HepG2 (cell line): Measurements from ENCODE around the gene INTS3. TPM values are rescaled to one million over a fixed set of nuclear protein-coding genes. Genes with fewer than 3 reads are reported as not detected.
A peak's percentile ranks its signal among the peaks of the same experiment; 100 is the strongest.

Experiments used
- ATAC-seq: fragments of 200-7000 bp; cut with Tn5 transposase; 3 replicates; pipeline ENCODE4 v1.9.1; 2020; ENCODE audit warnings: mild to moderate bottlenecking, moderate library complexity
- BruUV-seq: library from RNA; stranded (reverse); fragments of 400-500 nt; replicated peaks from 2 replicates; lab custom pipeline; 2021; lab: Mats Ljungman, UMichigan
- CTCF ChIA-PET: fragments of 300-600 bp; formaldehyde crosslinking; extraction: SDS; loops from one replicate; lab custom pipeline; 2021; ENCODE audit warnings: low total read pairs, inconsistent platforms, low intra/inter-chr PET ratio; lab: Yijun Ruan, JAX
- POLR2A ChIA-PET: fragments of 350-600 bp; sonication (Branson Sonifier 250); formaldehyde crosslinking; loops from one replicate; lab custom pipeline; 2020; ENCODE audit warnings: antibody characterized with exemption, inconsistent platforms; lab: Yijun Ruan, JAX
- DNase-seq: peaks from one replicate; pipeline ENCODE4 v3.0.0-alpha.2; 2015; ENCODE audit warnings: low spot score
- FAIRE-seq: peaks from 3 replicates; lab custom pipeline; 2011; peaks lifted over from hg19 to GRCh38; lab: Jason Lieb, UNC
- H2AFZ ChIP-seq: one replicate; pipeline ENCODE4 v1.6.1; 2011; ENCODE audit warnings: low read length, inconsistent platforms
- H3K27ac ChIP-seq: fragments of 300-600 bp; 3 replicates; pipeline ENCODE4 v1.8.0; 2011; ENCODE audit warnings: mixed run types, mild to moderate bottlenecking, mixed read lengths, low read length, inconsistent platforms; ENCODE audit not compliant: insufficient read depth; ENCODE audit errors: extremely low read length
- H3K27me3 ChIP-seq, 2 experiments: fragments of 200-600 bp in 1 of 2; 2 replicates in 1 of 2; 3 replicates in 1 of 2; pipeline versions ENCODE4 v1.6.0 to v1.8.0; 2011; ENCODE audit warnings: low read length in 2 of 2, mild to moderate bottlenecking in 2 of 2, moderate library complexity in 2 of 2, inconsistent platforms in 1 of 2; ENCODE audit not compliant: insufficient read depth in 2 of 2, control insufficient read depth in 1 of 2
- H3K36me3 ChIP-seq, 2 experiments: fragments of 200-600 bp in 1 of 2; replicated peaks in 1 of 2; 2 replicates in 1 of 2; 3 replicates in 1 of 2; pipeline versions ENCODE4 v1.5.1 to v1.8.0; 2011; ENCODE audit warnings: low read length in 2 of 2, inconsistent platforms in 1 of 2; ENCODE audit not compliant: insufficient read depth in 2 of 2, control insufficient read depth in 1 of 2
- H3K4me1 ChIP-seq: 2 replicates; pipeline ENCODE4 v1.5.1; 2012; ENCODE audit warnings: low read length, inconsistent platforms; ENCODE audit not compliant: insufficient read depth
- H3K4me2 ChIP-seq: 2 replicates; pipeline ENCODE4 v1.6.0; 2011; ENCODE audit warnings: low read depth, low read length, inconsistent platforms
- H3K4me3 ChIP-seq, 3 experiments: fragments of 200-600 bp in 1 of 3; sonication (generic), shearing (Covaris generic) in 1 of 3; replicated peaks in 1 of 3; 2 replicates each; pipeline ENCODE4 v1.5.1; 2011 to 2016; ENCODE audit warnings: low read length in 3 of 3, inconsistent platforms in 2 of 3, low read depth in 2 of 3, mild to moderate bottlenecking in 2 of 3, control low read depth in 1 of 3, mixed read lengths in 1 of 3; ENCODE audit not compliant: insufficient read depth in 1 of 3
- H3K79me2 ChIP-seq: one replicate; pipeline ENCODE4 v1.6.1; 2011; ENCODE audit warnings: low read length, inconsistent platforms; ENCODE audit not compliant: insufficient read depth
- H3K9ac ChIP-seq: 2 replicates; pipeline ENCODE4 v1.6.0; 2011; ENCODE audit warnings: mild to moderate bottlenecking, low read depth, low read length, inconsistent platforms; ENCODE audit not compliant: insufficient read depth
- H3K9me3 ChIP-seq: 2 replicates; pipeline ENCODE4 v1.5.1; 2012; ENCODE audit warnings: mild to moderate bottlenecking, low read length
- H4K20me1 ChIP-seq: 2 replicates; pipeline ENCODE4 v1.6.0; 2011; ENCODE audit warnings: inconsistent platforms, mild to moderate bottlenecking, low read length, moderate library complexity; ENCODE audit not compliant: insufficient read depth
- ARID2 ChIP-seq: sonication (generic); formaldehyde crosslinking; IDR thresholded peaks from 2 replicates; pipeline ENCODE4 v1.8.1; 2022; ENCODE audit warnings: mild to moderate bottlenecking, missing genetic modification reagents, borderline replicate concordance
- GABPA ChIP-seq, 2 experiments: IDR thresholded peaks; 2 replicates each; pipeline ENCODE4 v1.6.1; 2011 to 2016; ENCODE audit warnings: low read depth in 2 of 2, low read length in 1 of 2, missing biosample characterization in 1 of 2, missing genetic modification characterization in 1 of 2
- GRHL1 ChIP-seq: sonication (generic); formaldehyde crosslinking; conservative IDR thresholded peaks from 2 replicates; pipeline ENCODE4 v1.8.0; 2022; ENCODE audit warnings: missing genetic modification reagents
- PCBP1 ChIP-seq: fragments of 200-400 bp; formaldehyde crosslinking; IDR thresholded peaks from 2 replicates; pipeline ENCODE4 v1.6.1; 2017; ENCODE audit warnings: mild to moderate bottlenecking, low read depth, low read length, borderline replicate concordance
- PLRG1 ChIP-seq: fragments of 450-650 bp; conservative IDR thresholded peaks from 2 replicates; pipeline ENCODE4 v1.6.1; 2016
- RCOR2 ChIP-seq: IDR thresholded peaks from 2 replicates; pipeline ENCODE4 v1.6.1; 2016; ENCODE audit warnings: missing biosample characterization, missing genetic modification reagents
- RXRA ChIP-seq: sonication (generic); formaldehyde crosslinking; IDR thresholded peaks from 2 replicates; pipeline ENCODE4 v1.5.1; 2020; ENCODE audit warnings: missing genetic modification reagents
- SMYD3 ChIP-seq: sonication (generic); formaldehyde crosslinking; IDR thresholded peaks from 2 replicates; pipeline ENCODE4 v1.8.1; 2023; ENCODE audit warnings: mild to moderate bottlenecking, missing genetic modification reagents
- SRSF1 ChIP-seq: fragments of 200-400 bp; formaldehyde crosslinking; optimal IDR thresholded peaks from 2 replicates; pipeline ENCODE3; 2017; ENCODE audit warnings: mild to moderate bottlenecking, low read depth, low read length, moderate library complexity
- ZBTB38 ChIP-seq: sonication (generic); formaldehyde crosslinking; IDR thresholded peaks from 2 replicates; pipeline ENCODE4 v1.5.1; 2020; ENCODE audit warnings: mild to moderate bottlenecking, missing genetic modification reagents
- ZNF280B ChIP-seq: sonication (generic); formaldehyde crosslinking; IDR thresholded peaks from 2 replicates; pipeline ENCODE4 v1.5.0; 2020; ENCODE audit warnings: missing genetic modification reagents, mild to moderate bottlenecking, borderline replicate concordance
- ZNF496 ChIP-seq: sonication (generic); formaldehyde crosslinking; IDR thresholded peaks from 2 replicates; pipeline ENCODE4 v1.8.1; 2023; ENCODE audit warnings: mild to moderate bottlenecking, moderate library complexity, missing genetic modification reagents; ENCODE audit not compliant: insufficient replicate concordance
- ZNF678 ChIP-seq: sonication (generic); formaldehyde crosslinking; IDR thresholded peaks from 2 replicates; pipeline ENCODE4 v1.4.0; 2020; ENCODE audit warnings: mild to moderate bottlenecking, missing genetic modification reagents
- ZNF687 ChIP-seq: sonication (generic); formaldehyde crosslinking; IDR thresholded peaks from 2 replicates; pipeline ENCODE4 v1.5.1; 2020; ENCODE audit warnings: mild to moderate bottlenecking, missing genetic modification reagents, moderate library complexity
- ZNF891 ChIP-seq: sonication (generic); formaldehyde crosslinking; IDR thresholded peaks from 2 replicates; pipeline ENCODE4 v1.5.0; 2020; ENCODE audit warnings: mild to moderate bottlenecking, missing genetic modification reagents
- WGBS: methylation state at CpG from one replicate; pipeline ENCODE4 v1.1.6; 2017; ENCODE audit warnings: low lambda C conversion rate; 5-methylcytosine and 5-hydroxymethylcytosine counted together
- in situ Hi-C: cut with HindIII; loops from 2 replicates; pipeline ENCODE4 v1.10.0; 2017; ENCODE audit warnings: low pct_unique_long_range_greater_than_20kb; ENCODE audit not compliant: extremely low pct_ligation_motif_present
- intact Hi-C: fragments of 100-400 bp; cut with micrococcal nuclease; formaldehyde crosslinking; loops from one replicate; pipeline ENCODE4 v1.10.0; 2022; ENCODE audit not compliant: unreplicated experiment
- polyA plus RNA-seq, 8 experiments: library from polyadenylated mRNA; depleted of rRNA in 3 of 8; stranded (reverse) in 7 of 8; unstranded in 1 of 8; fragments of >200 nt; fragmentation: Illumina TruSeq in 4 of 8; extraction: Trizol in 4 of 8; gene quantifications; 2 replicates each; pipeline versions ENCODE4 v1.2.1 to v1.2.3, GENCODE V29; 2011 to 2016; ENCODE audit warnings: low read depth in 4 of 8, missing spikeins in 1 of 8, mixed read lengths in 1 of 8; ENCODE audit not compliant: insufficient read depth in 1 of 8
- total RNA-seq, 5 experiments: library from RNA; depleted of rRNA; stranded (reverse); fragments of >200 nt; fragmentation: Illumina TruSeq; extraction: Trizol; gene quantifications; 2 replicates each; pipeline ENCODE4 v1.2.3, GENCODE V29; 2016; ENCODE audit warnings: low read depth in 1 of 5

INTS3 gene
- total and polyA plus RNA-seq, 2 of the 13 experiments (the other 11 are each of a cell fraction or from before 2014, with no cell fraction given), result 17.2 to 27.2 TPM

- Histone ChIP-seq H3K27ac (no peak overlapping the region), H4K20me1 (no peaks in the 10 kb centered on the region), H3K36me3 (peaks cover 6 to 29% of the 10 kb centered on the region in 2 experiments; a peak in 4 of 5 replicates), H3K9me3 (no peaks in the 10 kb centered on the region), H3K9ac (no peak overlapping the region), H3K27me3 (no peaks in the 10 kb centered on the region), H3K4me1 (peaks cover 55% of the 10 kb centered on the region), H3K4me3 (no peak overlapping the region), H3K79me2 (no peaks in the 10 kb centered on the region), H2AFZ (no peak overlapping the region), H3K4me2 (no peak overlapping the region)
- DNase-seq (no peak), FAIRE-seq (no peak), ATAC-seq (no peak)
- ChIA-PET POLR2A (interaction anchor here (3.8 kb wide), 1 partner anchor 43 kb away, joined by 27 read pairs; the partner anchor contains the start of gene INTS3), CTCF (interaction anchor here (1.8 kb wide), 1 partner anchor 94 kb away, joined by 11 read pairs; the partner anchor contains the start of gene NPR1)
- intact Hi-C loops, result loop anchor here (1.0 kb wide), 1 partner anchor 95 kb away; no protein-coding TSS in a partner anchor
- 88% methylated on average over 6 of the region's 21 CpGs for WGBS
- in situ Hi-C loops, result loop anchor here (5.0 to 10.0 kb wide), 2 partner anchors 95 to 257 kb away; partner anchors contain the start of gene NPR1
- BruUV-seq, result no TSS peak
- no peak for TF ChIP-seq GABPA (IDR thresholded peaks at IDR 0.05; ENCODE audit: low read depth, low read length)
- no peak for TF ChIP-seq GABPA (CRISPR knock-in tag; IDR thresholded peaks at IDR 0.05; ENCODE audit: low read depth)
- TF ChIP-seq SMYD3 (CRISPR knock-in tag), result no peak
- TF ChIP-seq SRSF1, result no peak
- TF ChIP-seq ARID2 (CRISPR knock-in tag), result no peak
- TF ChIP-seq ZNF280B (CRISPR knock-in tag), result 0 out of 2 replicates have a peak, but pooled peaks have one; percentile 62
- 0 out of 2 replicates have a peak, but pooled peaks have one; percentile 38 for TF ChIP-seq PCBP1
- no peak for TF ChIP-seq PLRG1
- no peak for TF ChIP-seq ZNF891 (CRISPR knock-in tag)
- TF ChIP-seq RXRA (CRISPR knock-in tag), result no peak
- TF ChIP-seq ZNF678 (CRISPR knock-in tag), result no peak
- peak; percentile 41; the same call in 1 of the 2 replicates for TF ChIP-seq ZNF687 (CRISPR knock-in tag)
- TF ChIP-seq GRHL1, result no peak
- TF ChIP-seq ZNF496 (CRISPR knock-in tag), result no peak
- no peak for TF ChIP-seq RCOR2 (CRISPR knock-in tag)
- 0 out of 2 replicates have a peak, but pooled peaks have one; percentile 31 for TF ChIP-seq ZBTB38 (CRISPR knock-in tag)
Measured at GRCh38 chr1:153771841-153772593, 44.2 kb downstream of the INTS3 start.
